Kidney (tissue), 14 donors: Measurements from ENCODE around the gene ARHGEF3. TPM values are rescaled to one million over a fixed set of nuclear protein-coding genes. Genes with fewer than 3 reads are reported as not detected.

ENCODE experiments used
- DNase-seq, 5 donors: peaks; one replicate each; pipeline ENCODE4 v3.0.0-alpha.2; 2013 to 2020
- FAIRE-seq: peaks from 2 replicates; lab custom pipeline; 2012; peaks lifted over from hg19 to GRCh38; lab: Jason Lieb, UNC
- H3K27ac ChIP-seq, 2 donors: one replicate each; pipeline ENCODE4 v1.7.0; 2013; ENCODE audit warnings: low read depth in 2 of 2, low read length in 2 of 2, inconsistent platforms in 1 of 2
- H3K27me3 ChIP-seq: one replicate; pipeline ENCODE4 v1.7.1; 2013; ENCODE audit warnings: low read length, inconsistent platforms; ENCODE audit not compliant: control insufficient read depth, insufficient read depth
- H3K36me3 ChIP-seq, 3 donors: one replicate each; pipeline versions ENCODE4 v1.7.0 to v1.7.1; 2013; ENCODE audit warnings: low read length in 3 of 3, control low read depth in 1 of 3, inconsistent platforms in 1 of 3; ENCODE audit not compliant: insufficient read depth in 3 of 3, control insufficient read depth in 2 of 3
- H3K4me1 ChIP-seq, 3 donors: one replicate each; pipeline versions ENCODE4 v1.7.0 to v1.7.1; 2013; ENCODE audit warnings: low read length in 3 of 3, inconsistent platforms in 1 of 3, low read depth in 1 of 3; ENCODE audit not compliant: control insufficient read depth in 2 of 3, insufficient read depth in 2 of 3
- H3K4me3 ChIP-seq, 3 donors: one replicate each; pipeline versions ENCODE4 v1.7.0 to v1.8.1; 2013; ENCODE audit warnings: low read length in 3 of 3, control low read depth in 1 of 3, inconsistent platforms in 1 of 3
- H3K9ac ChIP-seq, 3 donors: one replicate each; pipeline versions ENCODE4 v1.7.0 to v1.7.1; 2013; ENCODE audit warnings: low read length in 3 of 3, control low read depth in 1 of 3, inconsistent platforms in 1 of 3
- H3K9me3 ChIP-seq, 3 donors: one replicate each; pipeline versions ENCODE4 v1.7.0 to v1.7.1; 2013; ENCODE audit warnings: low read length in 3 of 3, control low read depth in 1 of 3, inconsistent platforms in 1 of 3; ENCODE audit not compliant: control insufficient read depth in 2 of 3, insufficient read depth in 1 of 3
- intact Hi-C: fragments of 100-400 bp; cut with DNase I; formaldehyde crosslinking; loops from one replicate; pipeline ENCODE4 v1.11.1; 2022
- polyA plus RNA-seq: library from polyadenylated mRNA; stranded (reverse); fragments of 350-450 nt; fragmentation: Illumina TruSeq; extraction: RNeasy Lipid Tissue Mini Kit (QIAGEN cat#74804); gene quantifications from one replicate; pipeline ENCODE4 v1.2.3, GENCODE V29; 2014; ENCODE audit warnings: low read depth, low replicate concordance; ENCODE audit not compliant: insufficient read depth
- total RNA-seq: library from RNA; stranded (reverse); fragmentation: NEBNext Ultra II Directional; extraction: Animal tissue kit (Norgen Biotek cat#: 25700); gene quantifications from one replicate; pipeline ENCODE4 v1.2.1, GENCODE V29; 2021
- TF ChIP-seq, protein P1 (sequence below): IDR thresholded peaks from 3 replicates; pipeline ENCODE4 v1.5.1; 2012; ENCODE audit warnings: mild to moderate bottlenecking, moderate library complexity, borderline replicate concordance; ENCODE audit not compliant: insufficient read depth; ENCODE audit errors: extremely low read depth
- donor health status: control.
- donor health status: control.
- donor health status: control.
- donor health status: control.
- donor health status: control.
- donor health status: DM: yes; HTN: yes; CAD: no.
- donor health status: Normal renal cell carcinoma (clear cell type).

Gene ARHGEF3
- total and polyA plus RNA-seq, 2 donors from 2014 or later = 25.8 to 56.3 TPM

- Histone ChIP-seq H3K4me1 (no peaks in the 10 kb centered on the region), H3K4me3 (no peak overlapping the region), H3K36me3 (no peaks in the 10 kb centered on the region), H3K27me3 (no peaks in the 10 kb centered on the region), H3K9ac (no peak overlapping the region), H3K9me3 (no peaks in the 10 kb centered on the region), H3K27ac (no peak overlapping the region)
- DNase-seq (no peak), FAIRE-seq (no peak)
- TF ChIP-seq, protein P1, sequence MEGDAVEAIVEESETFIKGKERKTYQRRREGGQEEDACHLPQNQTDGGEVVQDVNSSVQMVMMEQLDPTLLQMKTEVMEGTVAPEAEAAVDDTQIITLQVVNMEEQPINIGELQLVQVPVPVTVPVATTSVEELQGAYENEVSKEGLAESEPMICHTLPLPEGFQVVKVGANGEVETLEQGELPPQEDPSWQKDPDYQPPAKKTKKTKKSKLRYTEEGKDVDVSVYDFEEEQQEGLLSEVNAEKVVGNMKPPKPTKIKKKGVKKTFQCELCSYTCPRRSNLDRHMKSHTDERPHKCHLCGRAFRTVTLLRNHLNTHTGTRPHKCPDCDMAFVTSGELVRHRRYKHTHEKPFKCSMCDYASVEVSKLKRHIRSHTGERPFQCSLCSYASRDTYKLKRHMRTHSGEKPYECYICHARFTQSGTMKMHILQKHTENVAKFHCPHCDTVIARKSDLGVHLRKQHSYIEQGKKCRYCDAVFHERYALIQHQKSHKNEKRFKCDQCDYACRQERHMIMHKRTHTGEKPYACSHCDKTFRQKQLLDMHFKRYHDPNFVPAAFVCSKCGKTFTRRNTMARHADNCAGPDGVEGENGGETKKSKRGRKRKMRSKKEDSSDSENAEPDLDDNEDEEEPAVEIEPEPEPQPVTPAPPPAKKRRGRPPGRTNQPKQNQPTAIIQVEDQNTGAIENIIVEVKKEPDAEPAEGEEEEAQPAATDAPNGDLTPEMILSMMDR = no peak
- intact Hi-C loops = no loop called here
Measured at GRCh38 chr3:56845505-56845904, 43.8 kb upstream of the ARHGEF3 start.

DNA sequence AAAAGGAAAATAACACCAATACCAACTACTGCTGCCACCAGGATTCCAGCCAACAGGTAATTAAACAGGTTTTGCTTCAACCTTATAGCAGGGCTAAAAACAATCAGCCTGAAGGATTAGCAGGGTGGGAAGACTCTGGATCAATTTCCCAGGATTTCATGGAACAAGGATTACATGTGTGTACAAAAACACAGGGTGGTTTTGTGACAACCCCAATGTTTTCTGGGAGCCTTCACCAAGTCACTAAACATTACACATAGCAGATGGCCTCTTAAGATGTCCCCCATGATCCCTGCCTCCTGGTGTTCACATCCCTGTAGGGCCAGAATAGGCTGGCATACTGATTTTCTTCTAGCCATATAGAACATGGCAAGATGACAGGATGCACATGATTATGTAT, 42.8 kb upstream of the ARHGEF3 start:
- no peak for DNase-seq
- Histone ChIP-seq H3K4me1 (peaks cover 0 to 2% (median 0%) of the 10 kb centered on the region in 3 donors), H3K27ac (no peak overlapping the region), H3K4me3 (no peak overlapping the region), H3K9ac (no peak overlapping the region), H3K9me3 (no peaks in the 10 kb centered on the region), H3K36me3 (no peaks in the 10 kb centered on the region), H3K27me3 (no peaks in the 10 kb centered on the region)
- intact Hi-C loops = no loop called here
- TF ChIP-seq, protein P1 = no peak
- no peak for FAIRE-seq

- Histone ChIP-seq H3K9ac (no peak overlapping the region), H3K9me3 (no peaks in the 10 kb centered on the region), H3K4me1 (peaks cover 0 to 4% (median 4%) of the 10 kb centered on the region in 3 donors), H3K4me3 (no peak overlapping the region), H3K36me3 (no peaks in the 10 kb centered on the region), H3K27ac (no peak overlapping the region), H3K27me3 (no peaks in the 10 kb centered on the region)
- intact Hi-C loops = no loop called here
- no peak for FAIRE-seq
- TF ChIP-seq, protein P1 = no peak
- DNase-seq = no peak
Measured at GRCh38 chr3:56839784-56840715, 38.3 kb upstream of the ARHGEF3 start.
